Panc1 (cell line): ENCODE measurements around the gene NINJ2. TPM values are rescaled to one million over a fixed set of nuclear protein-coding genes. Genes with fewer than 3 reads are reported as not detected.

Experiments
- ATAC-seq: fragments of 200-7000 bp; cut with Tn5 transposase; 2 replicates; pipeline ENCODE4 v1.9.1; 2020; ENCODE audit warnings: mild to moderate bottlenecking, moderate library complexity
- BruUV-seq: library from RNA; stranded (reverse); fragments of 400-500 nt; replicated peaks from 2 replicates; lab custom pipeline; 2021; lab: Mats Ljungman, UMichigan
- CTCF ChIA-PET: fragments of 300-600 bp; sonication (Branson Sonifier 250); formaldehyde crosslinking; loops from one replicate; lab custom pipeline; 2022; ENCODE audit warnings: antibody characterized with exemption; lab: Charles Lee
- POLR2A ChIA-PET: fragments of 300-600 bp; sonication (Branson Sonifier 250); formaldehyde crosslinking; loops from one replicate; lab custom pipeline; 2022; ENCODE audit warnings: antibody characterized with exemption; lab: Charles Lee
- DNase-seq: peaks from one replicate; pipeline ENCODE4 v3.0.0-alpha.2; 2010; ENCODE audit warnings: low read depth, low spot score
- H3K27ac ChIP-seq: 2 replicates; pipeline ENCODE4 v1.5.1; 2011; ENCODE audit warnings: mild to moderate bottlenecking, low read length, inconsistent platforms
- H3K27me3 ChIP-seq: fragments of 200-500 bp; sonication (Bioruptor generic); 2 replicates; pipeline ENCODE4 v1.6.0; 2014; ENCODE audit warnings: low read length, inconsistent platforms; ENCODE audit not compliant: control insufficient read depth, insufficient read depth
- H3K36me3 ChIP-seq: fragments of 200-500 bp; sonication (Bioruptor generic); 2 replicates; pipeline ENCODE4 v1.5.1; 2014; ENCODE audit warnings: inconsistent platforms, mild to moderate bottlenecking, low read length, moderate library complexity; ENCODE audit not compliant: control insufficient read depth, insufficient read depth
- H3K4me1 ChIP-seq: 2 replicates; pipeline ENCODE4 v1.5.1; 2011; ENCODE audit warnings: inconsistent platforms, mild to moderate bottlenecking, low read length, moderate library complexity; ENCODE audit not compliant: control insufficient read depth, insufficient read depth
- H3K4me3 ChIP-seq, 2 experiments: 2 replicates each; pipeline ENCODE4 v1.5.1; 2011 to 2012; ENCODE audit warnings: low read depth in 2 of 2, low read length in 2 of 2, mild to moderate bottlenecking in 2 of 2, inconsistent platforms in 1 of 2, moderate library complexity in 1 of 2
- H3K9me3 ChIP-seq: fragments of 200-500 bp; sonication (Bioruptor generic); 2 replicates; pipeline ENCODE4 v1.5.1; 2014; ENCODE audit warnings: low read depth, mild to moderate bottlenecking, inconsistent platforms, low read length, moderate library complexity; ENCODE audit not compliant: control insufficient read depth, insufficient read depth
- POLR2AphosphoS5 ChIP-seq: IDR thresholded peaks from 2 replicates; pipeline ENCODE4 v1.6.1; 2012; ENCODE audit warnings: mild to moderate bottlenecking, low read depth, low read length, moderate library complexity
- REST ChIP-seq, 2 experiments: IDR thresholded peaks; 2 replicates each; pipeline ENCODE4 v1.6.1; 2011 to 2012; ENCODE audit warnings: low read depth in 2 of 2, control low read depth in 1 of 2, low read length in 1 of 2, mild to moderate bottlenecking in 1 of 2, moderate library complexity in 1 of 2; ENCODE audit not compliant: insufficient read depth in 1 of 2
- SIN3A ChIP-seq: IDR thresholded peaks from 2 replicates; pipeline ENCODE4 v1.6.1; 2012; ENCODE audit warnings: low read depth, mild to moderate bottlenecking, low read length, moderate library complexity, borderline replicate concordance; ENCODE audit not compliant: insufficient read depth
- TCF7L2 ChIP-seq: IDR thresholded peaks from 2 replicates; pipeline ENCODE4 v1.6.1; 2011; ENCODE audit warnings: mild to moderate bottlenecking, low read depth, low read length, inconsistent platforms
- in situ Hi-C: cut with HindIII; loops from 2 replicates; pipeline ENCODE4 v1.10.0; 2016; ENCODE audit warnings: low sequenced_read_pairs, low pct_unique_long_range_greater_than_20kb
- intact Hi-C: fragments of 100-400 bp; cut with micrococcal nuclease; formaldehyde crosslinking; loops from one replicate; pipeline ENCODE4 v1.10.0; 2022; ENCODE audit not compliant: unreplicated experiment
- total RNA-seq: library from RNA; stranded (reverse); gene quantifications from one replicate; pipeline ENCODE4 v1.2.1, GENCODE V29; 2021; ENCODE audit not compliant: unreplicated experiment
- TF ChIP-seq, protein P1 (sequence below): fragments of 450-650 bp; IDR thresholded peaks from 2 replicates; pipeline ENCODE4 v1.5.1; 2017; ENCODE audit warnings: mild to moderate bottlenecking

NINJ2 gene
- total RNA-seq, 1 experiment from 2014 or later: 1.9 TPM

DNA sequence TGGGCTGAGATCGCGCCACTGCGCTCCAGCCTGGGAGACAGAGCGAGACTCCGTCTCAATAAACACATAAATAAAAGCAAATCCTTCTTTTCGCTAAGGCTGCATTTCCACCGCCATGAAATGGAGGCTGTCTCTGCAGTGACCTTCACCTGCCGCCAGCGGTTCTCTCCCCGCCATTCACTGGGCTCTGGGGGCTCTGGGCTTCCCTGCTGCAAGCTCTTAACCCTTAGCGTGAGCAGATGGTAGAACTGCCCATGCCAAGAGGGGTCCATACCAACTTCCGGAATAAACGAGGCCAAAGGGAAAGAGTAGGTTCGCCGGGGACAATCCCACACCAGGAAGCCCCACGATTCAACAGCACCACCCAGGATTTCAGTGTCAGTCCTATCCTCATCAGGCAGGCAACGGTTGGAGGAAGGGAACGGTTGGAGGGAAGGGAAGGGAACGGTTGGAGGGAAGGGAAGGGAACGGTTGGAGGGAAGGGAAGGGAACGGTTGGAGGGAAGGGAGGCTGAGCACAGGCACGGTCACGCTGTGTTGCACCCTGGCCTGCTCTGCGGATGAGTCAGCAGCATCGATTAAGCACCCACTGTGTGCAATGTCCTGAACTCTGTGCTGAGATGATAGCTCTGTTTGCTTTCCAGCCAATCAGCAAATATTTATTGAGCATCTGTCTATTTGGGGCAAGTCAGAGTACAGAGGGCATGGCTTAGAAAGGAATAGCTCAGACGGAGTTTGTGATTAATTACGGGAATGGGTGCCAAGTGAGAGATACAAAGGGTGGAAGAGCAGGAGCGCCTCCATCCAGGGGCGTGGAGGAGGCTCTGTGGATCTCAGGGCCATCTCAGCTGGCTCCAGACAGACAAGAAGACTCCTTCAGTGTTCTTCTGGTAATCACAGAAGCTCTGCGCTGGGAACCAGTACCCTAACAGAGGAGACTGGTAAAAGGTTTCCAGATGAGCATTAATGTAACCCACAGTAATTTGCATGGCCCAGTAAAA is 77.9 kb downstream of the NINJ2 start:
- ChIA-PET POLR2A (no interaction called here), CTCF (interaction anchor here (0.7 kb wide), 1 partner anchor 170 kb away, joined by 3 read pairs; no protein-coding TSS in a partner anchor)
- no peaks in the 10 kb centered on the region for H3K27me3 ChIP-seq
- no peaks in the 10 kb centered on the region for H3K36me3 ChIP-seq
- ATAC-seq: peak; percentile 59
- intact Hi-C loops (no loop called here), in situ Hi-C loops (no loop called here)
- no peak for DNase-seq
- BruUV-seq: no TSS peak
- TF ChIP-seq TCF7L2: no peak
- TF ChIP-seq, protein P1, sequence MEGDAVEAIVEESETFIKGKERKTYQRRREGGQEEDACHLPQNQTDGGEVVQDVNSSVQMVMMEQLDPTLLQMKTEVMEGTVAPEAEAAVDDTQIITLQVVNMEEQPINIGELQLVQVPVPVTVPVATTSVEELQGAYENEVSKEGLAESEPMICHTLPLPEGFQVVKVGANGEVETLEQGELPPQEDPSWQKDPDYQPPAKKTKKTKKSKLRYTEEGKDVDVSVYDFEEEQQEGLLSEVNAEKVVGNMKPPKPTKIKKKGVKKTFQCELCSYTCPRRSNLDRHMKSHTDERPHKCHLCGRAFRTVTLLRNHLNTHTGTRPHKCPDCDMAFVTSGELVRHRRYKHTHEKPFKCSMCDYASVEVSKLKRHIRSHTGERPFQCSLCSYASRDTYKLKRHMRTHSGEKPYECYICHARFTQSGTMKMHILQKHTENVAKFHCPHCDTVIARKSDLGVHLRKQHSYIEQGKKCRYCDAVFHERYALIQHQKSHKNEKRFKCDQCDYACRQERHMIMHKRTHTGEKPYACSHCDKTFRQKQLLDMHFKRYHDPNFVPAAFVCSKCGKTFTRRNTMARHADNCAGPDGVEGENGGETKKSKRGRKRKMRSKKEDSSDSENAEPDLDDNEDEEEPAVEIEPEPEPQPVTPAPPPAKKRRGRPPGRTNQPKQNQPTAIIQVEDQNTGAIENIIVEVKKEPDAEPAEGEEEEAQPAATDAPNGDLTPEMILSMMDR: no peak
- no peak for TF ChIP-seq POLR2AphosphoS5
- TF ChIP-seq REST (IDR thresholded peaks at IDR 0.05; ENCODE audit: insufficient read depth in 1 of 2, low read depth in 2 of 2, low read length in 1 of 2): no peak
- TF ChIP-seq SIN3A: no peak
- H3K4me1 ChIP-seq: peaks cover 7% of the 10 kb centered on the region
- no peaks in the 10 kb centered on the region for H3K9me3 ChIP-seq
- peak overlapping the region; percentile 57 for H3K27ac ChIP-seq
- H3K4me3 ChIP-seq: no peak overlapping the region

GRCh38 chr12:583251-583869 is 79.9 kb downstream of the NINJ2 start:
- Histone ChIP-seq H3K4me3 (no peak overlapping the region), H3K27me3 (no peaks in the 10 kb centered on the region), H3K9me3 (no peaks in the 10 kb centered on the region), H3K27ac (no peak overlapping the region), H3K4me1 (peaks cover 21% of the 10 kb centered on the region), H3K36me3 (no peaks in the 10 kb centered on the region)
- no peak for TF ChIP-seq REST (IDR thresholded peaks at IDR 0.05; ENCODE audit: insufficient read depth in 1 of 2, low read depth in 2 of 2, low read length in 1 of 2)
- TF ChIP-seq, protein P1: no peak
- no peak for TF ChIP-seq POLR2AphosphoS5
- TF ChIP-seq TCF7L2: no peak
- no peak for TF ChIP-seq SIN3A
- in situ Hi-C loops: no loop called here
- intact Hi-C loops: no loop called here
- no peak for DNase-seq
- POLR2A ChIA-PET: no interaction called here
- no TSS peak for BruUV-seq
- ATAC-seq: no peak; the same call in 1 of the 2 replicates
- CTCF ChIA-PET: no interaction called here
